Loucy (cell line): ENCODE data around the gene RTN3.
A peak's percentile ranks its signal among the peaks of the same experiment; 100 is the strongest.

Experiments
- EZH2phosphoT487 ChIP-seq: fragments of 200-600 bp; IDR thresholded peaks from 2 replicates; pipeline ENCODE4 v1.6.1; 2018; ENCODE audit warnings: antibody characterized with exemption, mild to moderate bottlenecking, moderate library complexity, borderline replicate concordance
- TF ChIP-seq, protein P1 (sequence below): fragments of 200-600 bp; sonication (generic); conservative IDR thresholded peaks from 2 replicates; pipeline ENCODE4 v1.5.1; 2014; ENCODE audit warnings: mild to moderate bottlenecking, antibody characterized with exemption, low read length

DNA sequence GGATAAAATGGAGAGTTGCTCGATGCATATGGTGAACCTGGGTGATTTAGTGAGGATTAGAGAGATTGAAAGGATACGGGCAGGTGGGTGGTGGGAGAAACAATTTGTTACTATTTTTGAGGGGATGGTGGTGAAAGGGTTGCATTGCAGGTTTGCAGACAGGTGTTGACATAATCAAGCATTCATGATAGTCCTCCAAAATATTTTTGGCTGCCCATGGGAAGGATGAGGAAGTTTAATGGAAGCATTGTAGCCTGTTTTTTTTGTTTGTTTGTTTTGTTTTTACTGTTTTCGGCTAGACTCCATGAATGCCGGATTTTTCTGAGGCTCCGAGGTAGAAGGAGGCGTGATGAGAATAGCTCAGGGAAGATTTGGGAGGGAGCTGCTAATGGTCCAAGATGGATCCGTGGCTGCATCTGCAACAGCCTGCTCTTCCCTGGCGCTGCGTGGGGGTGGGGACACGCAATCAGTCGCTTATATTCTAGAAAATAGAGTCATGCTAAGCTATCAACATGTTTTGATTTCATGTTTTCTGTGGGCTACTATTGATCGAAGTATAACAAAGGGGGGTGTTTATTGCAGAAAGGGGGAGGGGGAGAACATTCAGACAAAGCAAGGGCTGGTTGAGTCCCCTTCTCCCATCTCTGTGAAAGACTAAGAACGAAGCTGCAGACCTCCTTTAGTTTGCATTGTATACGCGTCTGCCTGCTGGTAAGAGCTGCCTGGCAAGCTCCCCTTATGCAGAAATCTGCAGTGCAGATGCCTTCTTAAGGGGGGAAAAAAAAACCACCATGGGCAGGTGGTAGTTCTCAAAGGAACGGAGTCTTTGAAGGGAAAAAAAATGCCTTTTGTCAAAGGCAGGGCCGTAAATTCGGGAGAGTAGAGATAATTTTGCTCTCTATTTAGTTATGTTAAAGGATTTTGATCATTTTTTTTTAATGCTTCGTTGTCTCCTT lies 1.0 kb downstream of the RTN3 start:
- TF ChIP-seq, protein P1, sequence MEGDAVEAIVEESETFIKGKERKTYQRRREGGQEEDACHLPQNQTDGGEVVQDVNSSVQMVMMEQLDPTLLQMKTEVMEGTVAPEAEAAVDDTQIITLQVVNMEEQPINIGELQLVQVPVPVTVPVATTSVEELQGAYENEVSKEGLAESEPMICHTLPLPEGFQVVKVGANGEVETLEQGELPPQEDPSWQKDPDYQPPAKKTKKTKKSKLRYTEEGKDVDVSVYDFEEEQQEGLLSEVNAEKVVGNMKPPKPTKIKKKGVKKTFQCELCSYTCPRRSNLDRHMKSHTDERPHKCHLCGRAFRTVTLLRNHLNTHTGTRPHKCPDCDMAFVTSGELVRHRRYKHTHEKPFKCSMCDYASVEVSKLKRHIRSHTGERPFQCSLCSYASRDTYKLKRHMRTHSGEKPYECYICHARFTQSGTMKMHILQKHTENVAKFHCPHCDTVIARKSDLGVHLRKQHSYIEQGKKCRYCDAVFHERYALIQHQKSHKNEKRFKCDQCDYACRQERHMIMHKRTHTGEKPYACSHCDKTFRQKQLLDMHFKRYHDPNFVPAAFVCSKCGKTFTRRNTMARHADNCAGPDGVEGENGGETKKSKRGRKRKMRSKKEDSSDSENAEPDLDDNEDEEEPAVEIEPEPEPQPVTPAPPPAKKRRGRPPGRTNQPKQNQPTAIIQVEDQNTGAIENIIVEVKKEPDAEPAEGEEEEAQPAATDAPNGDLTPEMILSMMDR: peak; percentile 56
- no peak for TF ChIP-seq EZH2phosphoT487
